ENCODE results near the gene ENTPD6.

The ENTPD6 gene

GRCh38 chr20:25188218-25188617, 7.3 kb upstream of the ENTPD6 start:
- H3K4me3 ChIP-seq (ENCODE audit: low read depth, low read length), result no peak overlapping the region
- no peak for DNase-seq (ENCODE audit: low read depth)
- TF ChIP-seq CTCF (conservative IDR thresholded peaks at IDR 0.05; ENCODE audit: low read depth, low read length), result no peak

- no peak overlapping the region for H3K4me3 ChIP-seq (ENCODE audit: low read depth, low read length)
- no peak for TF ChIP-seq CTCF (conservative IDR thresholded peaks at IDR 0.05; ENCODE audit: low read depth, low read length)
Observed at GRCh38 chr20:25191051-25191450, 4.5 kb upstream of the ENTPD6 start.

GRCh38 chr20:25191689-25192088, 3.8 kb upstream of the ENTPD6 start:
- TF ChIP-seq CTCF (conservative IDR thresholded peaks at IDR 0.05; ENCODE audit: low read depth, low read length), result no peak
- DNase-seq (ENCODE audit: low read depth), result no peak
- no peak overlapping the region for H3K4me3 ChIP-seq (ENCODE audit: low read depth, low read length)

More at GRCh38 chr20:25191051-25191450, 4.5 kb upstream of the ENTPD6 start:
- no peak for DNase-seq (ENCODE audit: low read depth)

GRCh38 chr20:25193843-25194242, 1.7 kb upstream of the ENTPD6 start:
- DNase-seq (ENCODE audit: low read depth), result no peak
- TF ChIP-seq CTCF (conservative IDR thresholded peaks at IDR 0.05; ENCODE audit: low read depth, low read length), result no peak
- no peak overlapping the region for H3K4me3 ChIP-seq (ENCODE audit: low read depth, low read length)

GRCh38 chr20:25194333-25194972, 1.1 kb upstream of the ENTPD6 start:
- TF ChIP-seq CTCF (conservative IDR thresholded peaks at IDR 0.05; ENCODE audit: low read depth, low read length), result no peak
- DNase-seq (ENCODE audit: low read depth), result no peak
- H3K4me3 ChIP-seq (ENCODE audit: low read depth, low read length), result no peak overlapping the region

- H3K4me3 ChIP-seq (ENCODE audit: low read depth, low read length), result peak overlapping the region; percentile 84
- no peak for TF ChIP-seq CTCF (conservative IDR thresholded peaks at IDR 0.05; ENCODE audit: low read depth, low read length)
- no peak for DNase-seq (ENCODE audit: low read depth)
Observed at GRCh38 chr20:25195962-25196785, 662 bp downstream of the ENTPD6 start.

GRCh38 chr20:25196786-25197120, 1.2 kb downstream of the ENTPD6 start:
- DNase-seq (ENCODE audit: low read depth), result no peak
- TF ChIP-seq CTCF (conservative IDR thresholded peaks at IDR 0.05; ENCODE audit: low read depth, low read length), result no peak
- H3K4me3 ChIP-seq (ENCODE audit: low read depth, low read length), result peak overlapping the region; percentile 84
